Stimulated activated CD4-positive, alpha-beta T cell treated with anti-CD3 and anti-CD28 coated beads, Interleukin-4, amount 100 ng/mL, for 48 hours (primary cell): ENCODE measurements around the gene PPP1R10.

Experiments
- DNase-seq, 2 donors: peaks; one replicate each; pipeline ENCODE4 v3.0.0-alpha.2; 2020; ENCODE audit warnings: low read depth in 2 of 2

PPP1R10 gene

GRCh38 chr6:30619561-30619960, 2.5 kb upstream of the PPP1R10 start:
- no peak for DNase-seq

DNA sequence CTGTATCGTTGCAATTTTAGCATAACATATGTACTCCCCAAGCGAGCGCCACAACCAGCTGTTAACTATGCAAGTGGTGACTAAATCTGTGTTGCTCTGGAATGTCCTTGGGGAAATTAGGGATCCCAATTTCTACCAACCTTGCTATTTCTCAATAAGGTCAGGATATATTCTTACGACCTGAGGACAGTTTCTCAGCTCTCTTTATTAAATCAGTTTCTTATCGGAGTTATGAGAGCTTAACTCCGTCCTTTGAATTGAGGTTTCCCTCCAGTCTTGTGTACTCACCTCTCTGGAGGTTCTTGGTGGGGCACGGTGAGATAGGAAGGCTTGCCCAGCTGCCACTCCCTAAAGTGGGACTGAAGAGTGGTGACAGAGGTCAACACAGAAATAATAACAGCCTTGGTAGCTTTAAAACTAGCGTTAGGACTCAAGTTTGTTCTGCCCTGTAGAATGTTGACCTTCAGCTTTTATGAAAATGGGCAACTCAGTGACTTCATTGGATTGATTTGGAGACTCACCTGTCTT, 1.3 kb upstream of the PPP1R10 start:
- no peak for DNase-seq

GRCh38 chr6:30617565-30618269, 674 bp upstream of the PPP1R10 start, which contains the start of gene MRPS18B:
TSS of gene MRPS18B (plus strand) at chr6:30617840. CDS start at chr6:30617866, 26 bp downstream.
- peak; percentile 93 to 96 for DNase-seq

DNA sequence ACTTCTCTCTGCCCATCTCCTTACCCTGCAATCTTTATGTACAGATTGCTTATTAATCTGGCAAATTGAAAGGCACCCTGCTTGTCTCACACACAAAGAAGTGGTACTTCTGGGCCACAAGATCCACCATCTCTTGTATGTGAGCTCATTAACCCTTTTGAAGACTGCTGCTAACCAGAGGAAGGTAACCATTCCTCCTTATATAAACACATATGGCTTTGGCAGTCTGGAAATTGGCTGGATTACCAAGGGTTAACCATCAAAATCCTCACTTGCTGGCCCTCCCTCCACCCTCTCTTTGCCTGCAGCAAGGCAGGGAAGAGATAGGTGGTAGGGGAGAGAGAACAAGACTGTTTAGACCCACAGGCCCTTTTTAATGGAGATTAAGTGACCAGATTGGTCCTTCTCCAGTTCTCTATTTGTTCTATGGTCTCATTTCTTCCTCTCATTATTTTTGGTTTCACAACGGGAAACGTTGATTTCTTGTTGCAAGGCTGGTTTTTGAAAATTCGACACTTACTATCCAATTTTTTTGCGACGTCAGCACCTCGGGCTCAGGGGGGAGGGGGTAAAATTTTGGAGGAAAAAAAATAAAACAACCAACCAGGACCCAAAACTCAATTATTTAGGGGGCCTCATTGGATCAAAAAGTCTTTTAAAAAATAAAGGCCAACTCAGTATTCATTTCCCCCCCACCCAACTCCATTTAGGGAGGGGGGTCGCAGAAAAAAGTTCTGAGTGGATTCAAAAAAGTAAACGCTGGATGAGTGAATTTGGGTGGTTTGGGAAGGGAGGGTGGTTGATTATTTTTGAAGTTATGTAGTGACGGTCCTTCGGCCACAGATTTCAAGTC, 859 bp downstream of the PPP1R10 start:
- no peak for DNase-seq

DNA sequence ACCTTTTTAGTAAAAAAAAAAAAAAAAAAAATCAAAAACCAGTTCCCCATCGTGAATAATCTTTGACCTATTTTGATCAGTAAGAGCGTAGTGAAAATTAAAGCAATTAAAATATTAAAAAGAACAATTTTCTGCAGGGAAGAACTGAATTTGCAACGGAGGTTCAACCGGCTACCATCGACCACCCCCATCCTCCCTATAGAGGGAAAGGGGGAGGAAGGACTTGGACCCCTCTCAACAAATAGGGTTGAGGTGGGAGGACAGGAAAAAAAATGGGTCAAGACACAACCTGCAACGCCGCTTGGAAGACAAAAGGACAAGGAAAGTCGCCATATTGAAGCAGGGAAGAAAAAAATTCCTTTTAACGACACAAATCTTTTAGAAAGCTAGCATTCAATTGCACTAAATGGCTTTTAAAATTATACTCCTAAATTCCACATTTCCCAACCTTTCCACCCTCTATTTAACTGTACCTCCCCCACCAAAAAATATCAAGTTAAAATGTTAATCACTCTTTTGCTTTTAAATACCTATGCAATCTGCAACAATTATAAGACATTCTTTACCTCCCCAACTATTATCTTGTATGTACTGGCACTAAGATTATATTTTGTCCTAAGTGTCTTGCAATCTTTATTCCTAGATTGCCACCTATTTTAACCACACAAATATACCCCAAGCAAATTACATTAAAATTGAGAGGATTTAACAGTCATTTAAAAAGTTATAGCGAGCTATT, 1.7 kb downstream of the PPP1R10 start:
- DNase-seq, result peak in 1 of 2 donors; percentile 23

GRCh38 chr6:30614843-30615218, 2.2 kb downstream of the PPP1R10 start:
- peak; percentile 53 to 81 for DNase-seq

DNA sequence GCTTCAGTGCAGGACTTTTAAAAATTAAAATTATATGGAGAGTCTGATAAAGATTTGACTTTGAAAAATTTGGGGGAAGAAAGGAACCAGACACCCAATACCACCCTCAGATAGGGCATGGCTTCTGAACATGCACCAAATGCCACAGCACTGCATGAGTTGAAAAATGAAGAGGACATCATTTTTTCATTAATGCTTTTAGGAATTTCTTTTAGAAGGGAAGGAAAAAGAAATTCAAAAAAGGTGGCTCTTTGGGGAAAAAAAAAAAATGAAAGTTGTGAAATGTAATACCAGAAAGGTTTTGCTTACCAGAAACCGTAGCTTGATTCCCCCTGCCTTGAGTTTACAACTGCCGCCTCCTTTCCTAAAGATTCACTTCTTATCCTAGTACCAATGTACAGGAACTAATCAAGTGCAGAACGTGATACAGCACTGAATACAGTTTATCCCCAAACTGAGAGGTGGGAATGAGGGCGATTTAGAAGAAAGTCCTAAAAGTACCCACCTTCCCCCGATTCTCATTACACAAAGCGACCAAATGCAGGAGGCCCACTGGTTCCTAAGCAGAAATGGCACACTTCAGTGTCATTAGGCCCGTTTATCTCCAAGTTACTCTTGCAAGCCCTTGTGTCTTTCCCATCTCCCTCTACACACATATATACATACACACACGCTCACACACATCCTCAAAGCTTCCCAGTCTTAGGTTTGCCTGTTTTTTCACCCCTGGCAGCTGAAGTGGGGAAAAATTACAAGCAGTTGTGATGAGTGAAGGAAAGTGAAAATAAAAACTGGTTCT, 2.8 kb downstream of the PPP1R10 start:
- DNase-seq, result no peak

DNA sequence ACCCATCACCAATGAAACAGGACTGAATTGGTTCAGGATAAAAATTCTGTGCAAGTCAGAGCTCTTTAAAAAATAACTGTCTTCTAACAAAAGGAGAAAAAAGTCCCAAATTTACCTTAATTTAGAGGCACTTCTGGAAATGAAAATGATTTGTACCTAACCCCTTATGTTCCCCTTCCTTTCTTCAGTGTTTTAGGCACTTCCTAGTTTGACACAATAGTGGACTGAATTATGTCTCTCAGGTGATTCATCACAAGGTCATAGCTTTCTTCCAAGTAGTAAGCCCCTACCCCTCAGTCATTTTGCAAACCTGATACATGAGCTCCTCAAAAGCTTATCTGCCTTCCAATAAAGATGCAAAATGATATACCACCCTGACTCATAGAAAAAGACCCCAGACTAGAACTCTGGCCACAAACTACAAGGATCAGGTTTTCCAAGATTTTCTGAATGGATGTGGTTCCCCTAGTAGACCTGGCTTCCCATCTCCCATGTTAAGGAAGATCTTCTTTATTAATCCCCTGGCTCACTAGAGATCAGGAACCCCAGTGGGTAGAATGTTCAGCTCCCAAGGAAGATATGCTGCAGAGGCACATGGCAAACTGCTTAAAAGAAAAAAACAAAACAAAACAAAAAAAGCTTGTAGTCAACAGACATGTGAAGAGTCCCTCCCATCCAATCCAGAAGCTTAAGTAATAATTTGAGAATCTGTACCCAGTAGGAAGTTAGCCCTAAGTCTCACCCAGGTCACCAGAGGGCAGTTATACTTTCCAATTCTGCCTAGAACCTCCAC, 3.6 kb downstream of the PPP1R10 start:
- no peak for DNase-seq

DNA sequence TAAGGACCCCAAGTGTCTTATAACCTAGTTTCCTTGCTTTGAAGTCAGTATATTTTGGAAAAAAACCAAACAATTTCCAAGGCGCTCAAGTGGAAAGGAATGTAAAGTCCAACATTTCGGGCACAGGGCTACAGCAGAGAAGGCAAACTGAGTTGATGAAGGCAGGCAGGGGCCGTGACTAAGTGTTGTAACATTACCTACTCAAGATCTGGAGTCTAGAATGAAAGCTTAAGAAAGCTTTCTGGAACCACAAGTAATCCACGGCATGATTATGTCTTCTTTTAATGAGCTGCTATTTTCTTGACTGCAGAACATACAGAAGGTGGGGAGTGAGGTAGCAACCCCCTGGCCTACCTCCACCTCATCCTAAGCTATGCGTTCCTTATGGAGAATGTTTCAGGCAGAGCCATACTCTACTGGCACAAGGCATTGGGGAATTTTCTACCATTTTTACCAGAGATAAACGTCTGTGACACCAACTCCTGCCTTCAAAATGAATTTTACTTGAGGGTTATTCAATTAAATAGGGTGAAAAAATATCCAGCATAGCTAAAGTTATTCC, 4.3 kb downstream of the PPP1R10 start:
- no peak for DNase-seq

- no peak for DNase-seq
Measured at GRCh38 chr6:30612213-30612612, 4.8 kb downstream of the PPP1R10 start.

DNA sequence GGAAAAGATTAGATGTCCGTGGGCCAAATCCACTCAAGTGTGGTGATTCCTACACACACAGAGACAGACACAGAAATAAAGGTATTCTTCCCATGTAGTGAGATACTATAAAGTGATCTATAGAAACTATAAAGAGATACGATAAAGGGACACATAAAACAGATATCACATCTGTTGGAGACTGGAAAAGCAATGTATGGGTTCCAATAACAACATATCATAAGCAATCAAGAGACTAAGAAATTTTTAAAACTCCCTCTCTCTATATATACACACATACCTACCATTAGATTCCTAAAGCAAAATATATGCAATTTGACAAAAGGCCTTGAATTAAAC, 5.2 kb downstream of the PPP1R10 start:
- no peak for DNase-seq

DNA sequence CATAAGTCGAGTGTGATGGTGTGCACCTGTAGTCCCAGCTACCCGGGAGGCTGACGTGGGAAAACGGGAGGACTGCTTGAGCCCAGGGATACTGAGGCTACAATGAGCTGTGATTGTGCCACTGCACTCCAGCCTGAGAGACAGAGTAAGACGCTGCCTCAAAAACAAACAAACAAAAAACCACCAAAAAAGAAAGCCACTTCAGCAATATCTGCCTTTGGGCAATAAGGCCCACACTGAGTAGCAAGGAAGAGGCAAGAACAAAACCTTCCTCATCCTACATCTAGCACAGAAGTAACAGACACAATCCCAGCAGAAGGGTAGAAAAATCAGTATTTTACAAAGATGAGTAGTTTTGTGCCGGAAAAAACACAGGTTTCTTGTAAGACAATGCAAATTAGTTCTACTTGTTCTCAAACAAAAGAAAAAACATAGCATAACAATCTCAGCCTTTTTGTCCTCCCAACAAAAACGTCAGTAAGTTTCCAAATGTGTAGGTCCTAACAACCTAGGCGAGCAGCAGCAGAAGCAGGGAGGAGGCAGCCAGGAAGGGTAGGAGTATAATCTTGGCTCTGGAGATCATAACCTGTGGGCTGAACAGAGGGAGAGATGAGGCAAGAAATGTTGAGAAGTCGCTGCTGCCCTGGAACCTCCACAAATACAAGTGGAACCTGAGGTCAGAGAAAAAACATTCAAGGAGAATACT, 5.7 kb downstream of the PPP1R10 start:
- no peak for DNase-seq

DNA sequence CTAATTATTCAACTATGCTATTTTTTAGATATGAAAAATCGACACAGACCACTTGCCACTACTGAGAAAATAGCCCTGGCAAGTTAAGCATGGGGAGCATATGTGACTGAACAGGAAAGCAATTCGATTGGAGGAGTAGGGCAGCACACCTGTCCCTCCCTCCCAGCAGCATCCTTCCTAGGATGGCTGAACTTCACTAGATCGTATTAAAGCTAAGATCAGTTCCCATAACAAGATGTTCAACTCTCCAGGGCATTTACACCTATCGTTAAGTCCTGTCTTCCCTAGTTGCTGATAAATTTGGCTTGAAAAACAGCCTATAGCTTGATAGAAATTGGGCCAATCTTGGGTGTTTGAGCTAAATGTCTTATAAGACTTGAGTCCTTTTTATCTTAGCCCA, 7.0 kb downstream of the PPP1R10 start:
- DNase-seq, result no peak

- DNase-seq, result no peak
Measured at GRCh38 chr6:30603961-30604360, 13.1 kb downstream of the PPP1R10 start.

DNA sequence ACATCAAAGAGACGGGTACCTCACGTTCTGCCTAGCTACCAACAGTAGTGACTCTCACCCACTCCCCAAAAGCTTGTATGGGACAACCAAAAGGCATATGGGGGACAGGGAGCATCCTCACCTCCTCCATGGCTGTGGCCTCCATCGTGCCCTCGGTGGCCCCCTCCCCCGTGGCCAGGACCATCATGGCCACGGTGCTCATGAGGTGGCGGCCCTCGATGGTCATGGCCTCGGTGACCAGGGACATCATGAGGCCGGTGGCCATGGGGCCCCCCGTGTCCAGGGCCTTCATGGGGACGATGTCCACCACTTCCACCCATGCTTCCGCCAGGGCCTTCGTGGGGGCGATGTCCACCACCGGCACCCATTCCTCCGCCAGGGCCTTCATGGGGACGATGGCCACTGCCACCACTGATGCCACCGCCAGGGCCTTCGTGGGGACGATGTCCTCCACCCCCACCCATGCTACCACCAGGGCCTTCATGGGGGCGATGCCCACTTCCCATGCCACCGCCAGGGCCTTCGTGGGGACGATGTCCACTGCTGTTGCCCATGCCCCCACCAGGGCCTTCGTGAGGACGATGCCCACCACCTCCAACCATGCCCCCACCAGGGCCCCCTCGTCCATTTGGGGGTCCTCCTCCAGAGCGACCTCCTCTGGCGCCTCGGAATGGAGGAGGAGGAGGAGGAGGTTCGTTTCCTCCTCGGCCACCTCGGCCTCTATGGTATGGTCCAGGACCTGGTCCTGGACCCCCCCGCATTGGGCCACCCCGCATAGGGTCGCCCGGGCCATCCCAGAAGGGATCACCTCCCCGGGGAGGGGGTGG, 15.0 kb downstream of the PPP1R10 start:
- no peak for DNase-seq

- DNase-seq, result no peak
Measured at GRCh38 chr6:30601436-30601814, 15.6 kb downstream of the PPP1R10 start.

- no peak for DNase-seq
Measured at GRCh38 chr6:30600451-30600961, 16.5 kb downstream of the PPP1R10 start.

DNA sequence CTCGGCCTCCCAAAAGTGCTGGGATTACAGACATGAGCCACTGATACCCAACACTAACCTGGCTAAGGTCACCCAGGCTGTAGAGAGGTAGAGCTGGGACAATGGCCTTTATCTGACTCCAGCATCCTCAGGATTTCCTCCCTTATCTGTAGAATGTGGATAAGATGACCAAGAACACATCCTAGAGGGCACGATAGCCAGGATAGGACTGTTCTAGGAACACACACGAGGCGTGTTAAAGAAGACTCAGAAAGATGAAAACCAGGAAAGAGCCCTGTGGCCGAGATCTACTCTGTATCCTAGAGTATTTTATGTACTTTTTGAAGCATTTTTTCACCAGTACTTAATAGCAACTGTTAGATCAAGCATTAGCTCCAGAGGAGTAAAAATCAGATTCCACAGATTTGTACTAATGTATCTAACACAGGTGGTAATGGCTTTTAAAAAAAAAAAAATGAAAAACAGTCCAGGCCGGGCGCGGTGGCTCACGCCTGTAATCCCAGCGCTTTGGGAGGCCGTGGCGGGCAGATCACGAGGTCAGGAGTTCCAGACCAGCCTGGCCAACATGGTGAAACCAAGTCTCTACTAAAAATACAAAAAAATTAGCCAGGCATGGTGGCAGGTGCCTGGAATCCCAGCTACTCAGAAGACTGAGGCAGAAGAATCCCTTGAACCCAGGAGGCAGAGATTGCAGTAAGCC, 17.3 kb downstream of the PPP1R10 start:
- DNase-seq, result no peak
